Measurements from ENCODE around the gene WDR31.
"Not testable (repeated sequence)": the region's sequence is repeated elsewhere in the genome, so short reads cannot be mapped to it uniquely, and the experiment has no call there.

The WDR31 gene

GRCh38 chr9:113379829-113380210 is 39.7 kb upstream of the WDR31 start:
- H2AFZ ChIP-seq (ENCODE audit: low read length); DNase-seq (ENCODE audit: low spot score); H3K79me1 ChIP-seq (ENCODE audit: low read depth, low read length); H2BK12ac ChIP-seq (ENCODE audit: low read length); H3K27me3 ChIP-seq (ENCODE audit: control insufficient read depth in 3 of 3, insufficient read depth in 3 of 3, low read depth in 1 of 3, low read length in 3 of 3); H2AK5ac ChIP-seq (ENCODE audit: low read depth, low read length); H3K18ac ChIP-seq (ENCODE audit: low read length); H2BK15ac ChIP-seq (ENCODE audit: low read length); H4K8ac ChIP-seq (ENCODE audit: low read depth, low read length); H3K9ac ChIP-seq (ENCODE audit: low read depth, low read length, poor library complexity); H3K4me3 ChIP-seq (ENCODE audit: low read length in 2 of 2); H3K14ac ChIP-seq (ENCODE audit: low read length); H3K4ac ChIP-seq (ENCODE audit: low read length); H3K4me2 ChIP-seq (ENCODE audit: insufficient read depth, low read length, poor library complexity, severe bottlenecking); H3K9me3 ChIP-seq (replicated peaks in 1 of 2; ENCODE audit: control insufficient read depth in 2 of 2, insufficient read depth in 1 of 2, low read depth in 1 of 2, low read length in 2 of 2); H3K36me3 ChIP-seq (replicated peaks in 1 of 2; ENCODE audit: control insufficient read depth in 2 of 2, insufficient read depth in 2 of 2, low read length in 2 of 2); H3K27ac ChIP-seq (replicated peaks; ENCODE audit: low read length); H3K4me1 ChIP-seq (ENCODE audit: control insufficient read depth in 2 of 2, insufficient read depth in 1 of 2, low read depth in 1 of 2, low read length in 2 of 2); H2BK120ac ChIP-seq (ENCODE audit: low read depth, low read length); H3K23ac ChIP-seq (ENCODE audit: low read depth, low read length, poor library complexity); H2BK5ac ChIP-seq (ENCODE audit: low read length); H4K91ac ChIP-seq (ENCODE audit: low read depth, low read length, poor library complexity): not testable (repeated sequence)
- whole genome bisulfite sequencing, 2 donors (ENCODE audit: extremely low coverage in 2 of 2, insufficient read length in 2 of 2, insufficient replicate concordance in 1 of 2), result no CpG with 5 or more reads among the region's 2 CpGs

GRCh38 chr9:113379094-113379828 is 39.2 kb upstream of the WDR31 start:
- not testable (repeated sequence) for H2BK12ac ChIP-seq (ENCODE audit: low read length); H3K36me3 ChIP-seq (replicated peaks in 1 of 2; ENCODE audit: control insufficient read depth in 2 of 2, insufficient read depth in 2 of 2, low read length in 2 of 2); H3K27ac ChIP-seq (replicated peaks; ENCODE audit: low read length); H3K9ac ChIP-seq (ENCODE audit: low read depth, low read length, poor library complexity); H3K79me1 ChIP-seq (ENCODE audit: low read depth, low read length); H3K4ac ChIP-seq (ENCODE audit: low read length); H3K4me3 ChIP-seq (ENCODE audit: low read length in 2 of 2); H3K4me2 ChIP-seq (ENCODE audit: insufficient read depth, low read length, poor library complexity, severe bottlenecking); H3K14ac ChIP-seq (ENCODE audit: low read length); H2BK15ac ChIP-seq (ENCODE audit: low read length); H2BK5ac ChIP-seq (ENCODE audit: low read length); H3K27me3 ChIP-seq (ENCODE audit: control insufficient read depth in 3 of 3, insufficient read depth in 3 of 3, low read depth in 1 of 3, low read length in 3 of 3); H3K23ac ChIP-seq (ENCODE audit: low read depth, low read length, poor library complexity); H4K8ac ChIP-seq (ENCODE audit: low read depth, low read length); H2AK5ac ChIP-seq (ENCODE audit: low read depth, low read length); H3K9me3 ChIP-seq (replicated peaks in 1 of 2; ENCODE audit: control insufficient read depth in 2 of 2, insufficient read depth in 1 of 2, low read depth in 1 of 2, low read length in 2 of 2); H3K18ac ChIP-seq (ENCODE audit: low read length); DNase-seq (ENCODE audit: low spot score); H4K91ac ChIP-seq (ENCODE audit: low read depth, low read length, poor library complexity); H2BK120ac ChIP-seq (ENCODE audit: low read depth, low read length); H3K4me1 ChIP-seq (ENCODE audit: control insufficient read depth in 2 of 2, insufficient read depth in 1 of 2, low read depth in 1 of 2, low read length in 2 of 2)
- H2AFZ ChIP-seq (ENCODE audit: low read length), result peak overlapping the region; percentile 79
- WGBS, 2 donors (ENCODE audit: extremely low coverage in 2 of 2, insufficient read length in 2 of 2, insufficient replicate concordance in 1 of 2), result no CpG with 5 or more reads among the region's 24 CpGs

- Histone ChIP-seq H3K9me3 (replicated peaks in 1 of 2; ENCODE audit: control insufficient read depth in 2 of 2, insufficient read depth in 1 of 2, low read depth in 1 of 2, low read length in 2 of 2) (no peaks in the 10 kb centered on the region), H3K36me3 (replicated peaks in 1 of 2; ENCODE audit: control insufficient read depth in 2 of 2, insufficient read depth in 2 of 2, low read length in 2 of 2) (peaks cover 11 to 16% of the 10 kb centered on the region in 2 donors), H3K27me3 (ENCODE audit: control insufficient read depth in 3 of 3, insufficient read depth in 3 of 3, low read depth in 1 of 3, low read length in 3 of 3) (peaks cover 0 to 3% (median 0%) of the 10 kb centered on the region in 3 experiments), H3K4me3 (ENCODE audit: low read length in 2 of 2) (peak within 1 kb of the TSS; percentile 88 to 91), H3K23ac (ENCODE audit: low read depth, low read length, poor library complexity) (peak within 1 kb of the TSS; percentile 97), H2BK120ac (ENCODE audit: low read depth, low read length) (no peak within 1 kb of the TSS), H2BK12ac (ENCODE audit: low read length) (peak within 1 kb of the TSS; percentile 58), H3K18ac (ENCODE audit: low read length) (peak within 1 kb of the TSS; percentile 98), H4K91ac (ENCODE audit: low read depth, low read length, poor library complexity) (no peak within 1 kb of the TSS), H3K9ac (ENCODE audit: low read depth, low read length, poor library complexity) (peak within 1 kb of the TSS; percentile 86), H3K14ac (ENCODE audit: low read length) (peak within 1 kb of the TSS; percentile 89), H2AK5ac (ENCODE audit: low read depth, low read length) (peak within 1 kb of the TSS; percentile 88), H2BK5ac (ENCODE audit: low read length) (peak within 1 kb of the TSS; percentile 99), H3K27ac (replicated peaks; ENCODE audit: low read length) (peak within 1 kb of the TSS; percentile 81), H4K8ac (ENCODE audit: low read depth, low read length) (peak within 1 kb of the TSS; percentile 82), H3K79me1 (ENCODE audit: low read depth, low read length) (no peaks in the 10 kb centered on the region), H2AFZ (ENCODE audit: low read length) (peak within 1 kb of the TSS; percentile 100), H2BK15ac (ENCODE audit: low read length) (peak within 1 kb of the TSS; percentile 94), H3K4ac (ENCODE audit: low read length) (peak within 1 kb of the TSS; percentile 66), H3K4me1 (ENCODE audit: control insufficient read depth in 2 of 2, insufficient read depth in 1 of 2, low read depth in 1 of 2, low read length in 2 of 2) (peaks cover 0 to 3% of the 10 kb centered on the region in 2 donors), H3K4me2 (ENCODE audit: insufficient read depth, low read length, poor library complexity, severe bottlenecking) (peak within 1 kb of the TSS; percentile 96)
- WGBS, 2 donors (ENCODE audit: extremely low coverage in 2 of 2, insufficient read length in 2 of 2, insufficient replicate concordance in 1 of 2), result no CpG with 5 or more reads among the region's 74 CpGs
- peak; percentile 76 for DNase-seq (ENCODE audit: low spot score)
Observed at GRCh38 chr9:113376634-113377567, 36.8 kb upstream of the WDR31 start, which contains the start of gene HDHD3. Gene HDHD3, minus strand, starts transcription at chr9:113376986. Its CDS starts 2,632 bp downstream, at chr9:113374354.
